ENCODE measurements around the gene HIP1. TPM values are rescaled to one million over a fixed set of nuclear protein-coding genes. Genes with fewer than 3 reads are reported as not detected.

HIP1 gene
- polyA plus RNA-seq, 1 of the 3 experiments (the other 2 are of a cell fraction): 11.3 TPM

DNA sequence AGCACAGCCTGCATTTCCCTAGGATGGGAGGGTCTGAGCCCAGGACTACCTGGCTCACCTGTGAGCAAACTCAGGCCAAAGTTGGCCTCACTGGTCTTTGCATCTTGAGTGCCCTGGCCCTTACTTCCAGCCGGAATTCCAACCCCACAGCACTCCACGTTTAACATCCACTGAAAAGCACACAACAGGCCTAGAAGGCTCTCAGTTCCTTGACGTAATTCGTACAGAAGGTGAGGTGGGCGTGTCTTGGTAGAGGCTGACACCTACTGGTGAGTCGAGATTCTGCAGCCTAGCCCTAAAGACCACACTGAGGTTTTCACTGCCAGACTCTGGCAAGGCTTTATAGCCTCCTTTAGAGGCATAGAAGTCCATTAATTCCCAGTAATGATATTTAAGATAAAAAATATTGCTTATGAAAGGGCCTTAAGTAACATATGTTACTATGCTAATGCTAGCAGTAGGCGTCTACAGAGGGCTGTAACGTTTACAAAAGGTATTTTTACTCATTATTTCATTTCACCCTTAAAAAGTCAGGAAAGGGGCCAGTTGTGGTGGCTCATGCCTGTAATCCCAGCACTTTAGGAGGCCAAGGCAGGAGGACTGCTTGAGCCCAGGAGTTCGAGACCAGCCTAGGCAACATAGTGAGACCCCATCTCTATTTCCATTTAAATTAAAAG is 95.8 kb downstream of the HIP1 start:
- ChIA-PET CTCF (interaction anchor here (1.0 to 1.2 kb wide), 4 partner anchors 13 to 56 kb away, joined by 3 to 4 read pairs (median 3); no protein-coding TSS in a partner anchor), POLR2A (no interaction called here)
- H3K9ac ChIP-seq: no peak overlapping the region
- H3K27ac ChIP-seq (ENCODE audit: low read depth in 2 of 2, low read length in 1 of 2): no peak overlapping the region
- H4K20me1 ChIP-seq (ENCODE audit: insufficient read depth): no peaks in the 10 kb centered on the region
- H3K4me2 ChIP-seq: no peak overlapping the region
- no peak overlapping the region for H3K4me3 ChIP-seq (ENCODE audit: low read depth in 2 of 2, low read length in 1 of 2)
- H3K79me2 ChIP-seq (ENCODE audit: insufficient read depth): no peaks in the 10 kb centered on the region
- no peak overlapping the region for H2AFZ ChIP-seq (ENCODE audit: low read depth)
- H3K4me1 ChIP-seq (ENCODE audit: control insufficient read depth in 1 of 2, insufficient read depth in 2 of 2, low read depth in 1 of 2, low read length in 1 of 2): peaks cover 0 to 11% of the 10 kb centered on the region in 2 experiments; a peak in 1 of 4 replicates
- peaks cover 9% of the 10 kb centered on the region; the same call in 1 of the 2 replicates for H3K9me3 ChIP-seq
- no peaks in the 10 kb centered on the region for H3F3A ChIP-seq (replicated peaks; ENCODE audit: insufficient read depth)
- no peaks in the 10 kb centered on the region for H3K27me3 ChIP-seq (ENCODE audit: insufficient read depth)
- H3K36me3 ChIP-seq (replicated peaks in 1 of 2; ENCODE audit: control insufficient read depth in 1 of 2, insufficient read depth in 2 of 2, low read length in 1 of 2): no peaks in the 10 kb centered on the region
- TF ChIP-seq SMC3 (IDR thresholded peaks at IDR 0.05; ENCODE audit: low read depth, low read length) (peak; percentile 61), RAD21 (IDR thresholded peaks at IDR 0.05; ENCODE audit: low read length) (peak; percentile 80), FOSL2 (IDR thresholded peaks at IDR 0.05; ENCODE audit: borderline replicate concordance, low read depth) (no peak)
- TF ChIP-seq, protein P1, sequence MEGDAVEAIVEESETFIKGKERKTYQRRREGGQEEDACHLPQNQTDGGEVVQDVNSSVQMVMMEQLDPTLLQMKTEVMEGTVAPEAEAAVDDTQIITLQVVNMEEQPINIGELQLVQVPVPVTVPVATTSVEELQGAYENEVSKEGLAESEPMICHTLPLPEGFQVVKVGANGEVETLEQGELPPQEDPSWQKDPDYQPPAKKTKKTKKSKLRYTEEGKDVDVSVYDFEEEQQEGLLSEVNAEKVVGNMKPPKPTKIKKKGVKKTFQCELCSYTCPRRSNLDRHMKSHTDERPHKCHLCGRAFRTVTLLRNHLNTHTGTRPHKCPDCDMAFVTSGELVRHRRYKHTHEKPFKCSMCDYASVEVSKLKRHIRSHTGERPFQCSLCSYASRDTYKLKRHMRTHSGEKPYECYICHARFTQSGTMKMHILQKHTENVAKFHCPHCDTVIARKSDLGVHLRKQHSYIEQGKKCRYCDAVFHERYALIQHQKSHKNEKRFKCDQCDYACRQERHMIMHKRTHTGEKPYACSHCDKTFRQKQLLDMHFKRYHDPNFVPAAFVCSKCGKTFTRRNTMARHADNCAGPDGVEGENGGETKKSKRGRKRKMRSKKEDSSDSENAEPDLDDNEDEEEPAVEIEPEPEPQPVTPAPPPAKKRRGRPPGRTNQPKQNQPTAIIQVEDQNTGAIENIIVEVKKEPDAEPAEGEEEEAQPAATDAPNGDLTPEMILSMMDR (IDR thresholded peaks at IDR 0.05): peak; percentile 77
- WGBS (ENCODE audit: low lambda C conversion rate): 47% methylated on average over 9 of the region's 9 CpGs
- peak; percentile 70 for DNase-seq
- H3K9me2 ChIP-seq: no peaks in the 10 kb centered on the region

DNA sequence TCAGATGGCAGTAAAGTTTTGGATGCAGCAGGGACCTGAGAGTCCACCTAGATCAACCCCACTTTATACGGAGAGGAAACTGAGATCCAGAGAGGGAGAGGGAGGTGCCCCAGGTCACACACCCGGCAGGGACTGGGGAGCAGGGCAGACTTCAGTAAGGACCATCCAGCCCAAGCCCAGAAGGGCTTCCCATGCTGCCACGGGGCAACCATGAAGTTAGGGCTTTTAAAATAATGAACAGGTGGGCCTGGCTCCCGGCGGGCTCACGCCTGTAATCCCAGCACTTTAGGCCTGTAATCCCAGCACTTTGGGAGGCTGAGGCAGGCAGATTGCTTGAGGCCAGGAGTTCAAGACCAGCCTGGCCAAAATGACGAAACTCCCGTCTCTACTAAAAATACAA is 98.5 kb downstream of the HIP1 start:
- no peaks in the 10 kb centered on the region for H3F3A ChIP-seq (replicated peaks; ENCODE audit: insufficient read depth)
- H3K4me2 ChIP-seq: peak overlapping the region; percentile 95; the same call in 1 of the 2 replicates
- no peak overlapping the region for H3K4me3 ChIP-seq (ENCODE audit: low read depth in 2 of 2, low read length in 1 of 2)
- CTCF ChIA-PET: no interaction called here
- no peaks in the 10 kb centered on the region for H3K27me3 ChIP-seq (ENCODE audit: insufficient read depth)
- H3K9me2 ChIP-seq: no peaks in the 10 kb centered on the region
- TF ChIP-seq FOXM1 (IDR thresholded peaks at IDR 0.05; ENCODE audit: low read depth) (no peak), TCF12 (IDR thresholded peaks at IDR 0.05) (no peak), JUND (IDR thresholded peaks at IDR 0.05) (no peak), NFIC (IDR thresholded peaks at IDR 0.05; ENCODE audit: borderline replicate concordance) (no peak)
- H3K9me3 ChIP-seq: peaks cover 9% of the 10 kb centered on the region; the same call in 1 of the 2 replicates
- 0 out of 2 replicates have a peak overlapping the region, but pooled peaks have one; percentile 90 for H2AFZ ChIP-seq (ENCODE audit: low read depth)
- POLR2A ChIA-PET: no interaction called here
- no peaks in the 10 kb centered on the region for H3K36me3 ChIP-seq (replicated peaks in 1 of 2; ENCODE audit: control insufficient read depth in 1 of 2, insufficient read depth in 2 of 2, low read length in 1 of 2)
- H4K20me1 ChIP-seq (ENCODE audit: insufficient read depth): no peaks in the 10 kb centered on the region
- no peak for DNase-seq
- H3K4me1 ChIP-seq (ENCODE audit: control insufficient read depth in 1 of 2, insufficient read depth in 2 of 2, low read depth in 1 of 2, low read length in 1 of 2): peaks cover 0 to 11% of the 10 kb centered on the region in 2 experiments; a peak in 1 of 4 replicates
- H3K27ac ChIP-seq (ENCODE audit: low read depth in 2 of 2, low read length in 1 of 2): 0 out of 4 replicates have a peak overlapping the region, but pooled peaks of 1 of the 2 experiments have one; percentile 23
- H3K79me2 ChIP-seq (ENCODE audit: insufficient read depth): no peaks in the 10 kb centered on the region
- no peak overlapping the region for H3K9ac ChIP-seq
- 92% methylated on average over 8 of the region's 8 CpGs for WGBS (ENCODE audit: low lambda C conversion rate)

DNA sequence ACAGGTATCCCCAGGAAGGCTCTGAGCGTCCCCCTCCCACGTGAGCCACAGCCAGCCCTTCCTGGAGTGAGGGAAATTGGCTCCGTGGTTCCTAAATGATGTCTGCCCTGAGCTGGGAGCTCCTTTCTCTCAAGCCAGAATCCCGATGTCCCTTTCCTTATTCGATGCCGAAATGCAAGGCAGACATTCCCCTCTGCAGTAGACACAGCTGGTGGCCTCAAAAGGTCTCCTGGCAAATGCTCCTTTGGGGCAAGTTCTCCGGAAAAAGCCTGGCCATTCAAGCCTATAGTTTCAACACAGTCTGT is 98.9 kb downstream of the HIP1 start:
- Histone ChIP-seq H3K79me2 (ENCODE audit: insufficient read depth) (no peaks in the 10 kb centered on the region), H4K20me1 (ENCODE audit: insufficient read depth) (no peaks in the 10 kb centered on the region), H3F3A (replicated peaks; ENCODE audit: insufficient read depth) (no peaks in the 10 kb centered on the region), H3K4me1 (ENCODE audit: control insufficient read depth in 1 of 2, insufficient read depth in 2 of 2, low read depth in 1 of 2, low read length in 1 of 2) (peaks cover 0 to 11% of the 10 kb centered on the region in 2 experiments; a peak in 1 of 4 replicates), H3K4me3 (ENCODE audit: low read depth in 2 of 2, low read length in 1 of 2) (peak overlapping the region; percentile 52 to 78; a peak in 3 of 4 replicates), H3K9ac (no peak overlapping the region), H3K36me3 (replicated peaks in 1 of 2; ENCODE audit: control insufficient read depth in 1 of 2, insufficient read depth in 2 of 2, low read length in 1 of 2) (no peaks in the 10 kb centered on the region), H2AFZ (ENCODE audit: low read depth) (peak overlapping the region; percentile 90; the same call in 1 of the 2 replicates), H3K27ac (ENCODE audit: low read depth in 2 of 2, low read length in 1 of 2) (peak overlapping the region in 1 of 2 experiments; percentile 23; a peak in 1 of 4 replicates), H3K9me3 (peaks cover 9% of the 10 kb centered on the region; the same call in 1 of the 2 replicates), H3K27me3 (ENCODE audit: insufficient read depth) (no peaks in the 10 kb centered on the region), H3K9me2 (no peaks in the 10 kb centered on the region), H3K4me2 (peak overlapping the region; percentile 95)
- WGBS (ENCODE audit: low lambda C conversion rate): 38% methylated on average over 6 of the region's 7 CpGs
- ChIA-PET POLR2A (no interaction called here), CTCF (interaction anchor here (0.6 to 0.7 kb wide), 2 partner anchors 121 to 380 kb away, joined by 3 read pairs; no protein-coding TSS in a partner anchor)
- no peak for DNase-seq
- TF ChIP-seq, protein P2, sequence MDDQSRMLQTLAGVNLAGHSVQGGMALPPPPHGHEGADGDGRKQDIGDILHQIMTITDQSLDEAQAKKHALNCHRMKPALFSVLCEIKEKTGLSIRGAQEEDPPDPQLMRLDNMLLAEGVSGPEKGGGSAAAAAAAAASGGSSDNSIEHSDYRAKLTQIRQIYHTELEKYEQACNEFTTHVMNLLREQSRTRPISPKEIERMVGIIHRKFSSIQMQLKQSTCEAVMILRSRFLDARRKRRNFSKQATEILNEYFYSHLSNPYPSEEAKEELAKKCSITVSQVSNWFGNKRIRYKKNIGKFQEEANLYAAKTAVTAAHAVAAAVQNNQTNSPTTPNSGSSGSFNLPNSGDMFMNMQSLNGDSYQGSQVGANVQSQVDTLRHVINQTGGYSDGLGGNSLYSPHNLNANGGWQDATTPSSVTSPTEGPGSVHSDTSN (IDR thresholded peaks at IDR 0.05): no peak
